NCI-H82 treated with DMSO at 0.1 percent for 48 hours (cell line): ENCODE measurements around the gene IQGAP2.

Experiments used
- DNase-seq: peaks from one replicate; lab custom pipeline; 2025; ENCODE audit not compliant: unreplicated experiment; lab: John Stamatoyannopoulos, UW

The IQGAP2 gene

DNA sequence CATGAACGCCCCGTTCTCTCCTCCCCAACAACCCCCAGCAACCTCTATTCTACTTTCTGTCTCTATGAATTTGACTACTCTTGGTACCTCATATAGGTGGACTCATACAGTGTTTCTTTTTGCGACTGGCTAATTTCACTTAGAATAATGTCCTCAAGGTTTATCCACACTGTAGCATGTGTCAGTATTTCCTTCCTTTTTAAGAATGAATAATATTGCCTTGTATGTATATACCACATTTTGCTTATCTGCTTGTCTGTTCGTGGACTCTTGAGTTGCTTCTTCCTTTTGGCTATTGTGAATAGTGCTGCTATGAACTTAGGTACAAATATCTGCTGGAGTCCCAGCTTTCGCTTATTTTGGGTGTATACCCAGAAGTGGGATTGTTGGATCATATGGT, 42.7 kb downstream of the IQGAP2 start:
- no peak for DNase-seq

DNA sequence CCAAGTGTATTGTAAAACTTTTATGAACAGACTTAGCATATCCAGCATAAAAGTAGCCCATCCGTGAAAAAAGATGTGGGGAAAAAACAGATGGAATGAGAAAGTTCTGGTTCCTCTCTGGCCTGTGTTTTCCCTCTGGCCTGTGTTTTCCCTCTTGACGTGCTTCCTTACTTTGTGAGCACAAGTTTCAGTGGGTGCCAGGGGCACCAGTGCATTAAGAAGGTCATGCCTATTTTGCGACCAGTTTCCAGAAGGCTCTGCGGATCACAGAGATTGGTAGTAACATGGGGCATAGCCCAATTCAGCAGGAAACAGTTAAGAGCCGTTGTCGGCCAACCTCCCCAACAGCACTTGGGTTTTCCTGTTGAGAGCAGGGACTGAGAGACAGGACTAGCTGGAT, 43.7 kb downstream of the IQGAP2 start:
- no peak for DNase-seq

DNA sequence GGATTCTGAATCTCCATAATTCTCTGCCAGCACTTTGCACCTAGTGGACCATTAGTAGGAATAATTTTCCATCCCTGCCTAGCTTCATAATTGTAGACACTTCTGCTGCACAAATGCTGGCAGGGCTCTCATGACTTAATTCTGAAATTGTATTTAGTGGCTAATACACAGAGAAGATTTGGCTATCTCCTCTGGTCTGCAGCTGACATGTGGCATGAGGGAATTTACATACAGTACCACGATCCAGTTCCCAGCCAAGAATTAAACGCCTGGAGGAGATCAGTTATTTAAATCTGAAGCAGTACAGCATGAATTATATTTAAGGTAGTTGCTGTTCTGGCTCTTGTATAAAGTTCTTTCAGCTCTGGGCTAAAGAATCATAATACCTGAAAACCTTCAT, 46.5 kb downstream of the IQGAP2 start:
- DNase-seq: no peak

DNA sequence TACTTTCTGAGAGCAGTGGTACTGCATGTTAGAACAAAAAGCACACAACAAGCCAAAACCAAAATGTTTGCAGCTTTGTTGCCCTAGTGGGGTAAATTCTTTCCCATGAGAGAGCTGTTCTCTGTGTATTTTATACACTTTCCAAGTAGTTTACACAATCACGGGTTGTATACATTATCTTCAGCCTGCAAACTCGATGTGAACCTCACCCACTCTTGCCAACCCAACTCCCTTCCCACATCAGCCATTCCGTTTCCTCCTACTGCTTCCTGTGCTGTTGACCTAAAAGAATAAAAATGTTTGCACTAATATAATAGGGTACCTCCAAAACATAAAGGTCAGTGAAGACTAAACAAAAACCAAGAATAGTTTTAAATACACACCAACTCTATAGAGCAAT, 47.0 kb downstream of the IQGAP2 start:
- DNase-seq: no peak

DNA sequence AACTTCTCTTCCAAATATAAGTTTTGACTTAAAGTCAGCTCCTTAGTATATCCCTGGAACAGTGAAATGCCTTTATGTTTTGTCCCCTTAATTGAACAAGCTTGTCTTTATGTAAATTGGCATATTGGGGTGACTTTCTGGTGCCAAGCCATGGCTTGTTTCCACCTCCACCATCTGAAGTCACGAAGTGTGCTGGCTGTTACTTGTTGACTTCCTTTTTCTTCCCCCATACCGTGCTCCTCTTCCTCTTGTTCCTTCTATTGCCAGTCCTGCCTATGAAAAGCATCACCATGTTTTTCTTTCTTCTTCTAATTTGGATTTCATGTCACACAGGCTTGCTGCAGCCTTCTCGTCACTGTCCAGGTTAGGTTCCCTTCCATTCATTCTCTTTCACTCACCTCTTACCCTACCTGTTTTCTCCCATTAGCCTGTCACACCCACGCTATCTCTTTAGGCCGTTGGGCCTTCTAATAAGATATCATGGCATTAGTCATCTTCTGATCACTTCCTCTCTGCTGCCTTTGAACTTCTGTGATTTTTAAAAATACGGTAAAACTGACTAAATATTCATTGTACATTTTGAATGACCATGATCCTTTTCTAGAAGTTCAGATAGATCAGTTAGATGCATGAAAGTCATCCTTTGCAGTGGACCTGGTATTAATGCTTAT, 48.1 kb downstream of the IQGAP2 start:
- DNase-seq: no peak

DNA sequence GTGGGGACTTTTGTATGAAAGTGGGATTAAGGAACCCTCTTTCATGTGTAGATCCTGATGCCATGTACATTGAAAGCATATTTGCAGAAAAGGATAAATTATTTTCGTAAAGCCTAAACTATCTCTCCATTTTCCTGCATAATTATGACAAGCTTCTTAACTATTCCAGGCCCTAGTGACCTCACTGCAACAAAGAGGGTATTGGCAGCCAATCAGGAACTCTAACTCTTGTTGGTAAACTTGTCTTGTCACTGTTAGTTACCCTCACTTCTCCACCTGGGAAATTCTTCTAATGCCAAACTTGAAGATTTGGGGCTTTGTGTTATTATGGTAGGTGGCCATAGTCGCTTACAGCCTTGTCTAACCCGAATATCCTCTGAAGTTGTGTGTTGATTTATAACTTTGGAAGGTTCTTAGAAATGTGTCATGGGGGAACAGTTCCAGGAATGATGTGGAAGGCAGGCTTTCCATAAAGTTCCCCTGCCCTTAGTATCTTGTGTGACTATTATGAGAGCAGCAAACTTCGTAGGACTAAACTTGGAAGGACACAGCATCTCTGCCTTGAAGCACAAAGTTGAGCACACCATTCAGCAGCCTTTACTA, 52.5 kb downstream of the IQGAP2 start:
- no peak for DNase-seq

DNA sequence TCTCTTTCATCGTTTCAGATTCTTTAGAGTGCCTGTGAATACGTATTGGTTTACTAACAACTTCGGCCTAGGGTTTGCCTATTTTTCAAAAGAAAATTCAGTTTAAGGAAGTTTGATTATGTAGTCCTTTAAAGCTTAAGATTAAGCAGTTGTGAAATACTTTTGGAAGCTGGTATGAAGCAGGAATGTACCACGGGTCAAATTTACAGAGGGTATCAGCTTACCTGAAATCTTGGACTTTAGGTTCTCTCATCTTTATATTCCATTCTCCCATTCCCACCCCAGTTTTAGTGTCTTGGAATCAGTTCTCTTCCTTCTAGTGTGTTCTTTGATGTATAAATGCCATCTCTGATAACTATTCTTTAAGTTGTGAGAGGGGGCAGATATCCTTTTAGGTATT, 53.2 kb downstream of the IQGAP2 start:
- no peak for DNase-seq

DNA sequence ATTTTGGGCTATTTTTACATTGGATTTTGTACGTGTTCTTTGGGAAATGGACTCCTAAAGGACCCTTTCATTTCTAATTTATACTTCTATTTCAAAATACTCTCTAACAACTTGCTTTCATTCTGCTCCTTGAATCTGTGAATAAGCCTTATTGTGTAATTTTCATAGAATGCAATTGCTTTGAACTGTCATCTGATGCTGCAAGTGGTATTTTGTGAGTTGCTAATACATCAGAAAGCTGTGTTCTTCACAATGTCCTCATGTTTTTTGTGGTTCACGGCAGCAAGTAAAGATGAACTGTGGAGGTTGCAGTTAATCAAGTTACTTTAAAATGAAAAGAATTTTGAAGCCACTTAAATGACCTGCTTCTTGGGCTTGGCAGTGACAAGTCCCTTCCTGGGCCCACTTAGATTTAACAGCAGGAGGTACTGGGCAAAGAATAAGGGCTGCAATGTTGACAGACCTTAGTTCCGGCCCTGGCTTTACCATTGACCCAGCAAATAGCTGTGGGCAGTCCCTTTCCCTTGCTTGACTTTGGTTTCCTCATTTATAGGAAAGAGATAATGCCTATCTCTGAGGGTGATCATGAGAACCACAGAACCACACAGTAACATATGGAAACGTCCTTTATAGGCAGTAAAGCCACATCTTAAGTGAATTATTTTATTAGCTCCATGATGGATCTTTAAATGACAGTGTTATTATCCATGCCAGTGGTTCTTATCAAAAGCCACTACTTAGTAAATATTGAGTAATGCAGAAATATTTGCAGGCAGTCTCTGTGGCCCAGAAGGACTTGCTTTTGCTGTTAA, 54.8 kb downstream of the IQGAP2 start:
- DNase-seq: no peak

DNA sequence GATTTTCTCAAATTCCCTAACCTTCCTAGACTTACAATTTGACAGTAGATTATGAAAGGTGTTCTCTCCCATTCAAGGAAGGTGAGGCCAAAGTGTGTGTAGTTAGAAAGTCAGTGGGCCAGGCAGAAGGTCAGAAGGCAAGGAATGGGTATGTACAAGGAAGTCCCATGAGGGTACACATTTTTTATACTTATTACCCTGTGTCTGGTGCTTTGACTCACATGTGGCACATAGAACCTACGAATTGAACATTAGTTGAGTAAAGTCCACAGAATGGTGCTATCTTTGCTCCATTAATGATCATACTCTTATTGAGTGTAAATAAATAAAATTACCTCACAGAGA, 55.4 kb downstream of the IQGAP2 start:
- no peak for DNase-seq

DNA sequence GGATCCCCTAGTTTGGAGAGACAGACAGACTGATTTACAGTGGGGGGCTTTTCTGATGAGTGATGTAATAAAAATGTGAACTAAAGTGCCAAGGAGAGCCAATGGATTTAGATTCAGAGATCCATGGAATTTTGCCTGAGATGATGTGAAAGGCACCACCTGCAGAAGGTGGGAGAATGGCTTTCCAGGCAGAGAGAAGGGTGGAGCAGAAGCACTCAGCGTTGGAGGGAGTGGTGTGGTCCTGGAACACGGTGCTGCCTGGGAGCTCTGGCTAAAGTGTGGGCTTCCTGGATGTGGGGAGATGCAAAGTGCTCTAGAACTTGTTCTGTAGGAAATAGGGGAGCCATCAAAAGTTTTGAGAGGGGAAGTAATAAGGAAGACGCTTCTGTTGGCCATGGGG, 57.0 kb downstream of the IQGAP2 start:
- no peak for DNase-seq

DNA sequence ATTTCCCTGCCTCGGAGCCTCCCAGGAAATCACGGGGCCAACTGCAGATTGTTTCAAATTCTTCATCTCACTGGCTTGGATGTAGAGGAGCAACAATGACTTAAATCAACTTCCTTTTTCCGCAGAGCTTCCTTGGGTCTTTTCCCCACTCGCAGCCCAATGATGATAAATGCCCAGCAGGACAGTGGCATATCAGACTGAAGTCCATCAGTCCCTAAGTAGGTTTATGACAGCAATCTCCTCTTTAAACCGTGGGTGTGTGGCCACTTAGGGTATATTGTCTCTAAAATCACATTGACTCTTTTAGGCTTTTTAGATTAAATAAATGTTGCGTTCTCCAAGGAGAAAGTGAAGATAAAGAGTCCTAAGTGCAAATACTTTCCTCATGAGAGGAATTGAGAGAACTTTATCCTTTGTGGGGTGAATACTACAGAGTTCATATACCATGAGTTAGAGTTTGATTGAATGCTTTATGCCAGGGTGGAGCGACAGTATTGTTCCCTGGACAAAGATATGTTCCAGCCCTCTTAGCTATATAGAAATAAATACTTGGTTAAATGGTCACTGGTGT, 59.1 kb downstream of the IQGAP2 start:
- no peak for DNase-seq

DNA sequence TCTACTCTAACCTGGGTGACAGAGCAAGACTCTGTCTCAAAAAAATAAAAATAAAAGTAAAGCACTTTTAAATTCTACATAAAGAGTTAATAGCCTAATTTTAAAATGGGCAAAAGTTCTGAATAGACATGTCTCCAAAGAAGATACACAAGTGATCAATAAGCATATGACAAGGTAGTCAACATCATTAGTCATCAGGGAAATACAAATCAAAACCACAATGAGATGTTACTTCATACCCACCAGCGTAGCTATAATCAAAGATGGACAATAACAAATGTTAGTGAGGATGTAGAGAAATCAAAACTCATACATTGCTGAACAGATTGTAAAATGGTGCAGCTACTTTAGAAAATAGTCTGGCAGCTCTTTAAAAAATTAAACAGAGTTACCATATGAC, 64.1 kb downstream of the IQGAP2 start:
- DNase-seq: no peak

DNA sequence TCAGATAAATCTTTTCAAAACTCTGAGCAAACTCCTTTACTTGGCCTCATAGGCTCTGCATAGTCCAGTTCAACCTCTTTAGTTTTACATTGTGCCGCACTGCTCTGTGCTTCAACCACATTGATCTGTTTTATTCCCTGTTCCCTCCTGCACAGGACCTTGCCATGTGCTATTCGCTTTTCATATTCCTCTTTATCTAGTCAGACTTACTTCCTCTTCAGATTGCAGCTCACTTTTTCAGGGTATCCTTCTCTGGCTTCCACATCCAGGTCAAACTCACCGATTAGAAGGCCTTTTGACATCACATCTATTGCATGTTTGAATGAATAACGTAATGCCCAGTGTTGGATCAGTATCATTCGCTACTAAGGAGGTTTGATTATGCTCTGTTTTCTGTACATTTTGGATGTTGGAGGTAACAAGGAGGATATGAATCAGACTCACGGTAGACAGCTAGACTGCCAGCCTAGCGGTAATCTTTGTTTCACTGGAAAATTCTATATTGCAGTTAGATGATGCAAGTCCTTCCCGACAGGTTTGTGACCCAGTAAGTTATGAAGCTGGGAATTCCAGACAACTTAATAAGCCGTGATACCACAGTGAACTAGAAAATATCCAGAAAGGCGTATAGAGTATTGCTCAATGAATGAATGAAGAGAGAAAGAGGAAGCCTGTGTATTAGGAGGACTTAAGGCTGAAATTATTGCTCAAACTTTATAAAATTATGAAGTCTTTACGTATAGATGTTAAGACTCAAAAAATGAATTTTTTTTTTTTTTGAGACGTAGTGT, 65.7 kb downstream of the IQGAP2 start:
- DNase-seq: no peak

DNA sequence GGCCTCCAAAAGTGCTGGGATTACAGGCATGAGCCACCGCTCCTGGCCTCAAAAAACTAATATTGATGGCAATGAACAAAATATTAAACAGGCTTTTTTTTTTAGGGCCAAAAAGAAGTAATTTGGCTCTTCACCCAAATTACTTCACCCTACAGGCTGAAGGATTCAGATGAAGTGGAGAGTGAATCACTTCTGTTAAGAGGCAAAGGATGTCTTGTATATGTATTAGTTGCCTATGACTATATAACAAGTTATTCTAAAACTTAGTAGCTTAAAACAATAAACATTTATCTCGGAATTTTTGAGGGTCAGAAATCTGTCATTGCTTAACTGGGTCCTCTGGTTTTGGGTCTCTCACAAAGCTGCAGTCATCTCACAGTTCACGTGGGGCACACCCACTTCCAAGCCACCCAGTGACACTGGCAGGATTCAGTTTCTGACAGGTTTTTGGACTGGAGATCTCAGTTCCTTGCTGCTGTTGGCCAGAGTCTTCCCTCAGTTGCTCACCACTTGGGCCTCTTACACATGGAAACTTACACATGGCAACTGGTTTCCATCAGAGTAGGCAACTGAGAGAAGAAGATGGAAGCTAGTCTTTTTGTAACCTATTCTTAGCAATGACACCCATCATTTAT, 66.7 kb downstream of the IQGAP2 start:
- DNase-seq: no peak

DNA sequence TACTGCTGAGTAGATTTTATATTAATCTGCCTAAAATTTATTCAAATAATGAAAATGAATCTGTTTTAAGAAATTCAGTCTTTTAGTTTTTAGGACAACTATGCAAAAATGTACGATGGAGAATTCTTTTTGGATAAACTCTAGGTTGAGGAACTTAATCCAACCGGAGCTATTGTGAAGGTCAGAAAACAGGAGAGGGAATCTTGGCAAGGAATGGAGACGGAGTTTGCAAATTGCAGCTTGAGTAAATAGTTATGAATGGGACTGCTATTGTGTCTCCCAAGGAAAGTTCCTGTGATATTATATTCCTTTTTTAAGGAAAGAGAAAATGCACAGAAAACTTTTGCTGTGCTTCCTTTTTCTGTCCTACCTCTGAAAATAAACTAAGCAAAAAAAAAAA, 67.9 kb downstream of the IQGAP2 start:
- DNase-seq: no peak

DNA sequence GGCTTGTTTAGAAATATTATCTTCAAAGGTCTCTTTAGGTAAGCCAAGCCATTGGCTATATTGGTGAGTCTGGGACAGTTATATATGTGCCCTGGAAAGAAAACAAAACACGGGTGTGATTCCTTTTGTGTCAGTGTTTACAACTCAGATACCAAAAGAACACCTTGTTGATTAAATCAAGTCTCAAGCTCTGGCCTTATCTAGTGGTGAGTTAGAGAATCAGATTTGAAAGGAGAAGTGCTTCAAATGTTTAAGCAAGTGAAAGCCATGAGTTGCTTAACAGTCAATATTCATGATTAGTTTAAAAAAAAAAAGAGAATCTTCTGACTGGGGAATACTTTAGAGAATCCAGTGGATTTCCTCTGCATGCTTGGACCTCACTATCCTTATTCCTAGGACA, 68.3 kb downstream of the IQGAP2 start:
- DNase-seq: no peak

DNA sequence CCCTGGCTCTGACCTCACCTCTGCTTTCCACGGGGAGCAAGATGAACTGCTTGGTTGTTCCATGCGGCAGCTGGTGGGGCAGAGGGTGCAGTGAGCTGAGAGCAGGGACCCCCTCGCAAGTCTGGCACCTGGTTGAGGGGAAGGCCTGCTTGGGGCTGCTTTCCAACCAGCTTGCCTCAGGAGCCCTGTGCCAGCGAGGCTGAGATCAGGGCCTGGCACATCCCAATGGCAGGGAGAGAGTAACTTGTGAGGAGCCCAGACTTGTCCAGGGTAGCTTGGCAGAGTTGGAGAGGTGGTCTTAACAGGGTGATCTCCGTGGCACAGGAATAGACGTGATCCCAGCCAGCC, 68.9 kb downstream of the IQGAP2 start:
- DNase-seq: no peak

DNA sequence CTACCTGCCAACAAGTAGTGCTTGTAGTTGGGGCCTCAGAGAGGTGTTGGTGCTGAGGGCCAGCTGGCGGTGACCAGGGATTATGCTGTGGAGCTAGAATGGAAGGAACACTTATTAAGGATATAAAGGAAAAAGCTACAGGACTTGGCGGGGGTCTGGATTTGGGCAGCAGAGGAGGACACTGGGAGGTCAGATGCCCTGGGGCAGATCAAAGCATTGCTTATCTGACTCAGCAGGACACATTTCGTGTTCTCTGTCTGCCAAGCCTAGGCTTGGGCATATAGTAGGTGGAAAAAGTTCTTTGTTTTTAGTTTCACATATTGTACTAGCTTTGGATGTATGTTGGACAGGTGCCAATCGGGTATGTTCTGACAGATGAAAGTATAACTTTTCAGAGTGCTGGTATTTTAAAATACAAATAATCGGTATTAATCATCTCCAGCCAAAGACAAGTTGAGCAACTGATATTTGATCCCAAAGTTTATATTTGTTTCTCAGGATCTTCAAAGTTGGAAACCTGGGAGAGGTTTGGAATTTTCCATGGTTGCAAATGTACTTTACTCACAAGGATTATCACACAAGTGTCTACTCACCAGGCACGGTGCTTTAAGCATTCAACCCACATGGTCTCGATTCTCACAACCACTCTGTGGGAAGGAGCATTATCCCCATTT, 69.4 kb downstream of the IQGAP2 start:
- DNase-seq: no peak

DNA sequence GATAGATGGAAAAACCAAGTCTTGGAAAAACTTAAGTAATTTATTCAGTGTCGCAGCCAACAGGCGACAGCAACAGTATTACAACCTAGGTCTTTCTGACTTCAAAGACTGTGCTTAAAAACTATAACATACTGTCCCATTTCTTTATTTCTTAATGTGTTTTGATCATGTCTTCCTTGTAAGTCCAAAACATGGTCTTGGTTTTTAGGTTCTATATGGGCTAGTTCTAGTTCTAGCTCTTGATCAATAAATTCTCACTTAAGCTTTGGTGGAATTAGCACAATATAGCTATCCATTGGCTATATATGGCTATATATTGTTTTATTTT, 69.9 kb downstream of the IQGAP2 start:
- DNase-seq: no peak

DNA sequence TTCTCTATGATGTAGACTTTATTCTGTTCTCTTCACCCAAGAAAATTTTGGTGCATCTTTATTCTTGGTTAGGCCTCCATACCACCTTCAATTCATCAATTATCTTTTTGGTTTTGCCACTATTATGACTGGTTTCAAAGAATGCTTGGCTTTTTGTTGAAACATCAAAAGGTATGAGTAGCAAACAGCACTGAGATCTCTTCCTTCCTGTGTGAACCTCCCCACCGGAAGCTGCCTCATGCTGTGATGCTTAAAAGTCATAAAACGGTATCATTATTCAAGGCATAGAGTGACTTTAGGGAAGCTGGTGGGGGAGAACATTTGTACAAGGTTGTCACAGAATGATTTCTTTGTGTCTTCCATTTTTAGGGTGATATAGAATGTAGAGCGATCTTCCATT, 70.6 kb downstream of the IQGAP2 start:
- no peak for DNase-seq

DNA sequence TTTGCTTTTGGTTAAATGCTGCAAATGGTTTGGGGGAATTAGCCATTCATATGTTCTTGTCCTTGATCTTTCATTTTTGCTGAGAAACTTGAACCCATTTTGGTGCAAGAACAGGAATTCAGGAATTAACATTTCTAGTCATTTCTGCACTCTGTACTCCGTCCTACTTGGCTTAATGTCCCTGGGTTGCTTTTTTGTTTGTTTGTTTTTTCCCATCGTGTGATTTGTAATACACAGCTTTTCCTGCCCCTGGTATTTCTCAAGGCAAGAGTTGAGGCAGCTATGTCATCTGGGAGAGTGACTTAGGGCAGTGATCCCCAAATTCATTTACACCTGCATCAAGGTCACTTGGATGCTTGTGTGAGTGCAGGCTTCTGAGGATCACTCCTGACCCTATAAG, 71.3 kb downstream of the IQGAP2 start:
- DNase-seq: no peak
